ENCODE measurements around the gene NFATC4. TPM values are rescaled to one million over a fixed set of nuclear protein-coding genes. Genes with fewer than 3 reads are reported as not detected.
"Not testable (repeated sequence)": the region's sequence is repeated elsewhere in the genome, so short reads cannot be mapped to it uniquely, and the experiment has no call there.

Gene NFATC4
- total RNA-seq, 1 donor from 2014 or later, result 19.1 TPM

DNA sequence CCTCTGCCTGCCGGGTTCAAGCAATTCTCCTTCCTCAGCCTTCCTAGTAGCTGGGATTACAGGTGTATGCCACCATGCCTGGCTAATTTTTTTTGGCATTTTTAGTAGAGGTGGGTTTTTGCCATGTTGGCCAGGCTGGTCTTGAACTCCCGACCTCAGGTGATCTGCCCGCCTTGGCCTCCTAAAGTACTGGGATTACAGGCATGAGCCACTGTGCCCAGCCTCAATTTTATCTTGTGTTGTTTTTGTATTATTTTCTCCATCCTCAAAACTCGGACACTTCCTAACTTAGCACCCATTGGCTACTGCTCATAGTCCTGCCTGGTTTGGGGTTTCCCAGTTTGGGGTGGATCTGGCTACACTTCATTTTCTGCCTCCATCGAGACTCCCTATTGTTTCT, 19.6 kb downstream of the NFATC4 start:
- DNase-seq (ENCODE audit: low read depth, low spot score), result not testable (repeated sequence)

DNA sequence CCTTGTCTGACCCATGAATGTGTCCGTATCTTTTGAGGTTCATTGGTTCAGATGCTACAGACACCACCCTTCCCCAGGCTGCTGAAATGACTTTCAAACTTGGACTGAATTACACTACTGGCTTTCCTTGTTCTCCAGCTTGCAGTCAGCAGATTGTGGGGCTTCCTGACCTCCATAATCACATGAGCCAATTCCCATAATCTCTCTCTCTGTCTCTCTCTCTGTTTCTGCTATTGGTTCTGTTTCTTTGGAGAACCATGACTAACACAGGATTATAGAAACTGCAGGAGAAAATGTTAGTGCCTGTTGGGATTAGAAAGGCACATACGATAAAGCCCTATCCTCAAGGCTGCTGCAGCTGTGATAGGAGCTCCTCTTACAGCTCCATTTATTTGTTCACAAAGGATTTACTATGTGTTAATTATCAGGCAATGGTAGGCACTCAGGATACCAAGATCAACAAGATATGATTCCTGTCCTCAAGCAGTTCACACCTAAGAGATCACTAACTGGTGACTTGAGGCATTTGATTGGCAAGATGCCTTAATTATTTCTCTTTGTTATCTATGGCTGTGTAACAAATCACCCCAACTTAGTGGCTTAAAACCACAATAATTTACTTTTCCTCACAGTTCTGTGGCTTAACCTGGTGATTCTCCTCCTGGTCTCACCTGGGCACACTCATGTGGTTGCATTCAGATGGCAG, 20.6 kb downstream of the NFATC4 start:
- DNase-seq (ENCODE audit: low read depth, low spot score), result no peak

DNA sequence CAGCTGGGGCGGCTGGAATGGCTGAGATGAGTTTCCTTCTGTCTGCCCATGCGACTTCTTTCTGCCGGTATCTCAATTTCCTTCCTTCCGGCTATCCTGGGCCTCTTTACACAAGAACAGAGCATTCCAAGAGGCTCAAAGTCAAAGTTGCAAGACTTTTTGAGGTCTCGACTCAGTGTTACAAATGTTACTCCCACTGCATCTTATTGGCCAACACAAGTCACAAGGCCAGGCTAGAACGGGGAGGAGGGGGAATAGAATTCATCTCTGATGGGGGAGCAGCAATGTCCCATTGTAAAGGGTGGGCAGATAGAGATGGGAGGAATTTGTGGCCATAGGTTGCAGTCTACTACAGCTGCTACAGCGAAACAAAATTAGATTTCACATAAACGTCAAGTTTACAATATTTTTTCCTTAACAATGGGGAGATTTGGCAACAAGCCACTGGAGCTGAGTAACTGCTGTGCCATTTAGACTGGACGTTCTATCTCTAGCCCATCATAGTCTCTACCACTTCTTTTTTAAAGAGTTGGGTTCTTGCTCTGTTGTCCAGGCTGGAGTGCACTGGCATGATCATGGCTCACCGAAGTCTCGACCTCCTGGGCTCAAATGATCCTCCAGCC, 21.4 kb downstream of the NFATC4 start:
- peak; percentile 27 for DNase-seq (ENCODE audit: low read depth, low spot score)

DNA sequence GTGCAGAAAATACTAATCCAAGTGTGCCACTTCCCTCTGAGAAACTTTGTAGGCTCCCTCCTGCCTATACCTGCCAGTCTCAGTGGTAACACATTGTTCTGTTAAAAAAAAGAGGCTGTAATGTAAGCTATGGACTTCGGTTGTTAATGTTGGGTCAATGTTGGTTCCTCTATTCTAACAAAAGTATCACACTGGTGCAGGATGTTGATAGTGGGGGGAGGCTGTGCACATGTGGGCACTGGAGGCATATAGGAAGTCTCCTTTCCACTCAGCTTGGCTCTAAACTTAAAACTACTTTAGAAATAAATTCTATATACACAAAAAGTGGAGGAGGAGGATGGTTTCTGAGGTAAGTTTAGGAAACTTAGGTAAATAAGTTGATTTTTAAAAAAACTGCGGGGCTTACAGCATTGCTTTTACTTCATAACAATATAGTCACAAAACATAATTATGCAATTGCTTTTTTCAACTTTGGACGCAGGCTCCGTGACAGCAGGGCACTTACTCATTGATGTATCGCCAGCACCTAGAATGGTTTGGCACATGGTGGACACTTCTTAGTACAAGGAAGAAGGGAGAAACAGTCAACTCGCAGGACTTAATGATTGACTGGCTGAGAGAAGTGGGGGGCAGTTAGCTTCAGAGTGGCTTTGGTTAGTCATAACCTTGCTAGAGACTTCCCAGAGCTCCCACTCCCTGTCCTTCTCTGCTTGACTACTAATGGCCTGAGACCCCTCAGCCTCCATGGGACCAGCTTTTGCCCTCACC, 22.9 kb downstream of the NFATC4 start:
- no peak for DNase-seq (ENCODE audit: low read depth, low spot score)

DNA sequence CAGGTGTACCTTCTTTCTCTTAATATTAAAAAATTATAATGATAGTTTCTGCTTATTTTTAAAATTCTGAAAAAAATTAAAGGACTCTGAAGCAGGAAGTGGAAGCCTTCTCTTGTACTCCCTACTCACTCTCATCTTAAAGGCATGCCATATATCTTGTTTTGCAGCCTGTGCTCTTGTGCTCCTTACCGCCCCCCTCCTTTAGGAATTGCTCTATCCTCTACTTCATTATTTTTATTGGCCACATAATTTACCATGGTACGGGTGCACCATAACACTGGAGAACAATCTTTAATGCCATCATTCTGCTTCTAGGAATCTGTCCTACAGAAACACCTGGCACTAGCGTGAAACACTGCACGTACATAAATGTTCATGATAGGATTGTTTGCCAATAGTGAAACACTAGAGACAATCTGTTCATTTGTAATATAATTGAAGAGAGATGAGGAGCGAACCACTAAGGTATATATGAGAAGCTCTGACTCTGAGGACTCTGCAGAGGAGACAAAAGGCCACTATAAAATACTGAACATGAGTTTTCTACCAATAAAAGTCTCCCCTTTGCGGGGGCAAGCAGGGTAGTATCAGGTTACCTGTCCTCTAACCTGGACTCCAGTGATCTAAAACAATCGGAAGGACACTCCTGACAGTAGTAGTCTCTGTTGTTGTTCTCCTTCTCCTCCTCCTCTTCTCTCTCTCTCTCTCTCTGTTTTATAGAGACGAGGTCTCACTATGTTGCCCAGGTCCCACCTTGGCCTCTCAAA, 24.5 kb downstream of the NFATC4 start:
- DNase-seq (ENCODE audit: low read depth, low spot score), result no peak

DNA sequence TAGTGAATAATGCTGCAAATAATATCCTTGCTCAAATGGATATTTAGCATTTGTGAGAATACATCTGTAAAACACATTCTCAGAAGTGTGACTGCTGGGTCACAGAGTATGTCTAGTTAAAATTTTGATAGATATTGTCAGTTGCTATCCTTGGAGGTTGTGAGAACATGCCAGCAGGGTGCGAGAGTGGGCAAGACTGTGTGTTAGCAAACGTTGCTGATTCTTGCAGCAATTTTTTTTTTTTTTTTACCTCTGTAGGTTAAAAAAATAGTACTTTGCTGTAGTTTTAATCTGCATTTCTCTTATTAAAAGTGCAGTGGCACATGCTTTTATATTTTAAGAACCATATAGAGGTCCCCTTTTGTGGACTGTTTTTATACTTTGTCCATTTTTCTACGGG, 26.3 kb downstream of the NFATC4 start:
- DNase-seq (ENCODE audit: low read depth, low spot score), result no peak

DNA sequence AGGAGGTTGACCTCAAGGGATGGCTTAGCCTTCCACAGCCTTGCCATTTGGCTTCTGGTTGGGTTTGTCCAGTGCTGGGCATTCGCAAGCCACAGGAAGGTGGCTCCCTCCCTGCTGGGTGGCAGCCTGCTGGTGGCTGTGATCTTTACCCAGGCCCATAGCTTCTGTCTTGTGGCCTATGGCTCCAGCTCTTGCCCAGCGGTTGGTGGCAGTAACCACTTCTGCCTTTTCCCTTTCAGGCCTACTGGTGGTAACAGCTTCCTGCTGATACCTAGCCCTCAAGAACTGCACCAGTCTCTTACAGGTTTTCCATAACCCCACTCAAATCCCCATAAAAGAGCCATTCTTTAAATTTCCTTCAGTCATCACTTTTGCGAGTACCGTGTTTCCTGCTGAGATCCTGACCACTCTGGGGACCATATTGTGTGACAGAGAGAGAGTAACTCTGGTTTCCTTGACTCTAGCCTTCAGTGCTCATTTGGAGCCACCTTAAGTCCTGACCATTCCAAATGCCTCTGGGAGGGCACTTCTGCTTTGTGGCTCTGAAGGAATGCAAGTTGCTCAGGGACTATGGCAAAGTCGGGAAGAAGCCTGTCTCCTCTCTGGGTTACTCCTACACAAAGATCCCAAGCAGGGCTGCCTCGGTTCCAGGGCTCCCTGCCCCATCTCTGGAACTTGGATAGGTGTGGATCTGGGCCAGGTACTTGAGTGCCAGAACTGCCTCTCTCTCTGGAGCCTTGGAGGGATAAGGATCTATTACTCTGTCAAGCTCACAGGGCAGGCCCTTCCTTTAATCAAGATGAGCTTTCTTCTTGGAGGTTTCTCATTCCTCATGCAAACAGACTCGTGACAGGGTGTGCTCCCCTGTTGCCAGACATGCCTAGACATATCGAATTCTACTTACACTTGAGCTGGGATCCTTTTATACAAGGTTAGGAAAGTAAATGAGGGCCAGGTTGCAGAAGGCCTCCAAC, 27.9 kb downstream of the NFATC4 start:
- no peak for DNase-seq (ENCODE audit: low read depth, low spot score)

DNA sequence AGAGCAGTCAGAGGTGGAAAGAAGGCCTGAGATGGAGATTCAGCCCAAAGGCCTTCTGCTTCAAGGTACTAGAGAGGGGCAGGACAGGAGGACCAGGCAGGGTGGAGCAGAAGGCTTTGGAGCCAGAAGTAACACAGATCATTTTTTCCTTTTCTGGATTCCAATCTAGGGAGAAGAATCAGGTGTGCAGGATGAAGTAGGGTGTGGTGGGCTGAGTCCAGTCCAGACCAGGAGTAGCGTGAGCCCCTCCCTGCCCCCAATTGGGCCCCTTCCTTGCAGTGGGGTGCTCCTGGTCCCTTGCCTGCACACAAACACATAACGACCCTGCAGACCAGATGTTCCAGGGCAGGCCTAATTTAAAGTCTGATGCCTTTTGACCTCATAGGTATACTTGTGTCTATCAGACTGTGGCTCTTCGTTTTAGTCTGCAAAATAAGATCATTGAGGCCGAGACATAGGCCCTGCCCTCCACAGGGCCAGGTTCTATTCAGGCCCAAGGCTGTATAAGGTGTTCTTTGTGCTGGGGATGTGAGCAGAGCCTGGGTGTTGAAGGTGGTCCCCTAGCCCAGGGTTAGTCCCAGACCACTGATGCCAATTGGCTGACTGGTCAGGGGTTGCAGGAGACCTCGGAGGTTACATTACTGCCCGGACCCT, 29.8 kb downstream of the NFATC4 start:
- no peak for DNase-seq (ENCODE audit: low read depth, low spot score)

DNA sequence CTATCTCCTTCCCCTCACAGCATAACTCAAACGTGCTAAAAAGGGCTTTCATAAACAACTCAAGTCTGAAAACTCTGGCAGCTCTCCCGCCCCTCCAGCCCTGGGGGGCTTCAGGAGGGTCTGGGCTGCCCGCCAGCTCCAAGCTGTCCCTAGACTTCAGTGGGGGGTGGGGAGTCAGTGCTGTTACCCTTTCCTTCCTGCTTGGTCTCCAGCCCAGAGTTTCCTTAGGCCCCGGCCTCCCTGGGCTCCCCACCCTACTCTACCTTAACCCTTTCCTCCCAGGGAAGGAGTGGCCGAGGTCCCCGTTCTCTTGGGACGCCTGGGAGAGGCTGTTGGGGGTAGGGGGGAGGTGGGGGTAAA, 30.3 kb downstream of the NFATC4 start:
- DNase-seq (ENCODE audit: low read depth, low spot score), result no peak

DNA sequence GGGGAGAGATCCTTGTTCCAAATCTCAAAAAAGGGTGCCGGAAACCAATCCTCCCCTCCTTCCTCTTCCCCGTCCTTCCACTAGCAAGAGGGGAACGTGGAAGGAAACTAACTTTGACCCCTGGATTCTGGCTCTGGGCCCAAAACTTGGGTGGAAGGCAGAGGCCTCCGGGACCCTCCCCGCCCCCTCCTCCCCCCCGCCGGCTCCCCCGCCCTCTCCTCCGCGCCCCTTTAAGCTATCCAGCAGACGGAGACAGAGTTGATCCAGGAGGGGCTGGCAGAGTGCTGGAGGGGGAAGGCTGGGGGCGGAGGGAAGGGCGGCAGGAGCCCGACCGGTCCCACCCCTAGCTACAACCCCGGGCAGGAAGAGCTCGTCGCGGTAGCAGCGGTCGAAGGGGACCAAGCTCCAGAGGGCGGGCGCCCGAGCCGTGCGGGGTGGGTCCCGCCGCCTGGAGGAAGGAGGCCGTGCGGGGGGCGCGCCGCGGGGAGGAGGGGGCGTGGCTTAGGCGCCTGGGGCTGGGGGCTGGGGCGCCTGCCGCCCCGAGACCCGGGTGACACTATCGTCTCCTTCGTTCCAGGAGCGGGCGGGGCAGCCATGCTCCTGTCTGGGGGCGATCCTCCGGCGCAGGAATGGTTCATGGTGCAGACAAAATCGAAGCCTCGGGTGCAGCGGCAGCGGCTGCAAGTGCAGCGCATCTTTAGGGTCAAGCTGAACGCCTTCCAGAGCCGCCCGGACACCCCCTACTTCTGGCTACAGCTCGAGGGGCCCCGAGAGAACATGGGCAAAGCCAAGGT, 30.9 kb downstream of the NFATC4 start, which contains the start of gene NYNRIN:
NYNRIN (plus strand) TSS at position 351 of the 794 bp plus-strand sequence; CDS start at position 595, 244 bp downstream.
- no peak for DNase-seq (ENCODE audit: low read depth, low spot score)

DNA sequence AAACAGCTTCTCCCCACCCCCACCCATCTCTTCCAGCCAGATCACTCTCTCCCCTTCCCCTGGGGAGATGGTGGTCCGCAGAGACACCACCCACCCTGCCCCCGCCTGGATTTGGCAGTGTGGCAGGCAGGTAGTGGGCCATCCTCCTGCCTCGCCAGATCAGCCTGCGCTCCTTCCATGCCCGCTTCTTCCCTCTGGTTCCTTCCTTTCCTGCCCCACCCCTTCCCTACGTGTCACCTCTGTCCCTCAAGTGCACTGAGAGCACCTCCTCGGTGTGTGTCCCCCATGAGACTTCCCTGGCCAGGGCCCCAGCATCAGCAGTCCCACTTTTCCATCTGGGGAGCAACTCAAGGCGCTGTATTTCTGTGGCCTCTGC, 31.5 kb downstream of the NFATC4 start:
- no peak for DNase-seq (ENCODE audit: low read depth, low spot score)

DNA sequence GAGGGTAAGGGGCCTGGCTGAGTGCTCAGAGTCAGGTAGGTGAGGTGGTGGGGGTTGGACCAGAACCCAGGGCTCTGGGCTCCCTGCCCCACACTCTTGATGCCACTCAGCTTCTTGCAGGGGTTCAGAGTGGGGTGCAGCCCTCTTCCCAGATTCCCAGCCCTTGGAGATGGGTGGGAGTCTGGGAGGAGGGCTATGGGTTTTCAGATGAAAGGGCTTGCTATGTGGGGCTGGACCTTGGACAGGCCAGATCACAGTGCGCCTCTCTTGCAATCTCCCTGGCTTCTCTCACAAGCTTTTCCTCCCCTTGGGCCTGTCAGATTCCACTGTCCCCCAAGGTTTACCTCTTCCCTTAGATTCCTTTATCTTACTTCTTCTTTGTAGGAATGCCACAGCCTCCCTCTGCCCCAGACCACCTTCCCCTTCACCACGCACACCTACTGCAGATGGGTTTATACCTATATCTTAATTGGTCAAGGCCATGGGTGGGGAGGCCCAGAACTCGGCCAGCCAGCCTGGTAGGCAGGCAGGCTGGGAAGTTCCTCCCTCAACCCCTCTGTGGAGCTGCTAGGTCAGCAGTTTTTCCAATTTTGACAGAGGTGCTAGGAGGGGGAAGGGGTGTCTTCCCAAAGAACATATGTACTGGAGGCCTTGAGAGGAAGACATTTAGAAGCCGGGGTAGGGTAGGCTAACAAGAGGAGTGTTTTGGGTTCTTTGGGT, 32.2 kb downstream of the NFATC4 start:
- DNase-seq (ENCODE audit: low read depth, low spot score), result no peak

DNA sequence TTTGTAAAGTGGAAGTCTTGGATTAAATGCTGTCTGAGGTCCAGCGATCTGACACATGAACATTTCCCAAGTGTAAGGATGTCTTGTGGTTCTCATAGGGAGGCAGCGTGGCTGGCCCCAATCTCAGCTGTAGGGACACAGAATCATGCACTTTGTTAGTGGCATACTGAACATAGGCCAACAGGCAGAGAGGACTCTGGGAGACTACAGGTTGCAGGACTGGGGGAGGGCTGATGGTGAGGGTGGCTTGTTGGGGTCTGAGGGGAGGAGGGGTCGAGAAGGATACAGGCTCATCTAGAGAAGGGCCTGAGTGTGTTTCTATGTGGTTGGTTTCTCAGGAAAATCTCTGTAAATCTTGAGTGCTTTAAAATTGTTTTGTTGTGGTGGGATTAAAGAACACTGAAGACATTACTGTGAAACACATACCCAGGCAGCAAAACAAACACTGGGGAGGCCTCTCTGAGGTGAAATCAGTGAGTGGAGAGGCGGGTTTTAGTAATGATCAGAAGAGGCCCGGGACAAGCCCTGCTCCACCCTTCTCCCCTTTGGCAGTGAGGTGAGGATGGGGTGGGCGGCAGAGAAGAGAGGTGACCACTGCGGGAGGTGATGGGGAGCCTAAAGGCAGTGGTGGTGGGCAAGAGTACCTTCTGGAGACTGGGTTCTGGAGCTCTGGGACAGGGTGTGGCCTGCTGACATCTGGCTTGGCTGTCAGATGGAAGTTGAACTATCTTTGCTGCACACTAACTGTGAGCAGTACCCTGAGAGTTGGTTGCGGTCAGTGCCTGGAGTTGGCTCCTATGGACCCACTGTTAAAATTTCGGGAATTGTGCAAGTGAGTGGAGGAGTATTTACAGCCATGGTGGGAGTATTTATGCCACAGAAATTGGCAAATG, 34.1 kb downstream of the NFATC4 start:
- DNase-seq (ENCODE audit: low read depth, low spot score), result no peak

DNA sequence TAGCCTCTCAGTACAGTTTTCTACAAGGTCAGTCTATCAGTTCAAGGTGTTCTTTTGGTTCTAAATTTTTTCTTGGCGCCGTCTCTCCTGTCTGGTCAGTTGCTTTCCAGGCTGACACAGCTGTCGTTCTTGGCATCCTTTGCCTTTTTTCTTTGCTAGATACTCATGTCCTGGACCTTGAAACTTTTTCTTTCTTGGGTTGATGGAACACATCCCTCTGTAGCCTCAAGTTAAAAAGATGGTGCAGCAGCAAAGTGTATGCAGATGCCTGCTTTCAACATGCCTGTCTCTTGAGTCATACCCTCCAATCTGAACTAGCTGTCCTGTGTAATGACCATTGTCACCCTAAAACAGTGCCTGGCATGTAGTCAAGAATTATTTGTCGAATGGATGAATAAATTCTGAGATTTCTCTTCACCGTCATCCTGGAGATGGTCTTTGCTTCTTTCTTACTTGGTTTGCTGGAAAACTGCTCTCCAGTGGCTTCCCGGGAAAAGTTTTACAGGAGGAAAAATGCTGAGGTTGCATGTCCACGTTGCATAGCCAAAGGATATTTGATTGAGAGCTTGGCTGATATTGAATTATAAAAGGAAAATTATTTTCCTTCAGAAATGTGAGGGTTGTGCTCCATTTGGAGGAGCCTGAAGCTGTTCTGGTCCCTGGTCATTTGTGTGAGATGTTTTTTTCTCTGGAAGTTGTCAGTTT, 35.5 kb downstream of the NFATC4 start:
- DNase-seq (ENCODE audit: low read depth, low spot score), result no peak

DNA sequence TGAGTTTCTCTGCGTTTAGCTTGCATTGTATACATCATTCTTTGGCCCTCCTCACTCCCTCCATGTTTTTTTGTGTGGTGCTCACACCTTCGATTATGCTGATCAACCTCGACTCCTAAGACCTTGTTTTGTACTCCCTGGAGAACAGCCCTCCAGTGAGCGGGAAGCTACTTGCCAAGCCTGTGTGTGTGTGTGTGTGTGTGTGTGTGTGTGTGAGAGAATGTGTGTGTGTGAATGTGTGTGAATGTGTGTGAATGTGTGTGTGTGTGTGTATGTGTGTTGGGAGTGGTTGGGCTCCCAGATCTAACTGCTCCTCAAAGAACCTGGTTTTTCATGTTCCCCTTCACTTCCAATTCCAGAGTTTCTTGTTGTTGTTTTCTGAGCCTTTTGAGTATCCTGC, 36.8 kb downstream of the NFATC4 start:
- no peak for DNase-seq (ENCODE audit: low read depth, low spot score)

DNA sequence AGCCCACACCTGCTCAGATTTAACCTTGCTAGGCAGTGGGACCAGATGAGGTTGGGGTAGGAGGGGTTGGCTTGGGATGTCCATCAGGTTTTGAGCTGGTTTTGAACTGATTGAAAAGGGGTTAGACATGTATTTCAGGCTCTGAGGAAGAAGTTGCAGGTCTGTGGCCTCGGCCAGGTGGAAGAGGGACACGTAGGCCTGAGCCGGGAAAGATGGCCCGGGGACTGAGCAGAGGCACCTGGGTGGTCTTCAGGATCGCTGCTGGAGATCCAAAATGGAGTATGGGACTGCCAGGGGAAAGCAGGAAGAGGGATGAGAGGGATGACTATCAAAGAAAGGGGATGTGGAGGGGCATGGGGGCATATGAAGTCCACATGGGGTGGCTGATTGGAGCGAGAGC, 38.4 kb downstream of the NFATC4 start:
- DNase-seq (ENCODE audit: low read depth, low spot score), result no peak
